Measurements from ENCODE around the gene ADCK2.
"Not testable (repeated sequence)": the region's sequence is repeated elsewhere in the genome, so short reads cannot be mapped to it uniquely, and the experiment has no call there.

ADCK2 gene

GRCh38 chr7:140672382-140673062 lies at the start of gene ADCK2:
TSS of gene ADCK2 (plus strand) at chr7:140672945. CDS start at chr7:140673331, 386 bp downstream.
- TF ChIP-seq CTCF (IDR thresholded peaks at IDR 0.05; ENCODE audit: insufficient read depth, missing control alignments) = no peak
- no peak for FAIRE-seq
- peak; percentile 93 for DNase-seq (ENCODE audit: insufficient read length, low spot score)

DNA sequence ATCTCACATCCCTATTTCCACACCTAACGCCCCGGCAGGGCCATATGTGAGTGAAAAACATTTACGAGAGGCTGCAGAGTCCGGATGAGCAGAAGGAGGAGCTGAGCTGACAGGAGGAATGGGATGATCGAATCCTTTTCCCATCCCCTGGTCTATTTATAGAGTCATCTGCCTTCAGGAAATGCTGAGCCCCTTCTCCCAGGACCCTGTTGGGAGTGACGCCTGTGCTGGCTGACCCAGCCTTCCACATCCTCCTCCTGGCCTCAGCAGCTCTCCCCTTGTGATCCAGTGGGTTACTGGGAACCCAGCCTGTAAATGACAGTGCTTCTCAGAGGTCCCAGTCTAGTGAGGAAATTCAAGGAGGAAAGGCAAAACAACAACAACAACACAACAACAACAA lies 48.8 kb upstream of the ADCK2 start:
- DNase-seq (ENCODE audit: insufficient read length, low spot score) (no peak), FAIRE-seq (no peak)
- no peak for TF ChIP-seq CTCF (IDR thresholded peaks at IDR 0.05; ENCODE audit: insufficient read depth, missing control alignments)

DNA sequence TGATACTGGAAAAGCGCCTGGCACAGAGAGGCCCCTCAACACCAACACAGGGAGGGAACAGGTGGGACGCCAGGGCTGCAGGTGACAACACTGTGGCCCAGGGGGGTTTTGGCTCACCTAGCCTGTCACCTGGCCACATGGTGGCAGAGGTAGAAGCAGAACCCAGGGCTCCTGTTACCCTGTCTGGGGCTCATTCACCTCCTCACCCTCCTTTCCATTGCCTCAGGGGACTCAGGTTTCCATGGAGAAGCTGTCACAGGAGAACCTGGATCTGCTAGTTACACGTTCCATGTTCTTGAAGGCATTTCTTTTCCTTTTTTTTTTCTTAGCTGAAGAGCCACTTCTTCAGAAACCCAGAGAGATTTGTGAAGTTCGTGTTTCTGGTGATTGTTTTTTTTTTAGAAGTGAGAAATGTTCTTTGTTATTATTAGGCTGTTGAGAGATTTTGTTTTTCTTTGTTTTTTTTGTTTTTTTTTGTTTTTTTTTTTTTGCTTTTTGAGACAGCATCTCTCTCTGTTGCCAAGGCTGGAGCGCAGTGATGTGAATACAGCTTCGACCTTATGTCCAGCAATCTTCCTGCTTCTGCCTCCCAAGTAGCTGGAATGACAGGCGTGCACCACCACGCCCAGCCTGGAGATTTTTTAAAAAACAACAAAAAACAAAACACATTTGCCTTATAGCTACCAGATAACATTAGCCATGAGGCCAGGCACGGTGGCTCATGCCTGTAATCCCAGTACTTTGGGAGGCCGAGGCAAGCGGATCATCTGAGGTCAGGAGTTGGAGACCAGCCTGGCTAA lies 48.2 kb upstream of the ADCK2 start:
- TF ChIP-seq CTCF (IDR thresholded peaks at IDR 0.05; ENCODE audit: insufficient read depth, missing control alignments) = no peak
- FAIRE-seq (no peak), DNase-seq (ENCODE audit: insufficient read length, low spot score) (no peak)

DNA sequence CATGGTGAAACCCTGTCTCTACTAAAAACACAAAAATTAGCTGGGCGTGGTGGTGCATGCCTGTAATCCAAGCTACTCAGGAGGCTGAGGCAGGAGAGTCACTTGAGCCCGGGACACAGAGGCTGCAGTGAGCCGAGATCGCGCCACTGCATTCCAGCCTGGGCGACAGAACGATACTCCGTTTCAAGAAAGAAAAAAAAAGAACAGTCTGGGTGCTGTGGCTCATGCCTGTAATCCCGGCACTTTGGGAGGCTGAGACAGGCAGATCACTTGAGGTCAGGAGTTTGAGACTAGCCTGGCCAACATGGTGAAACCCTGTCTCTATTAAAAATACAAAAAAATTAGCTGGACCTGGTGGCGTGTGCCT lies 47.6 kb upstream of the ADCK2 start:
- DNase-seq (ENCODE audit: insufficient read length, low spot score); FAIRE-seq: not testable (repeated sequence)

GRCh38 chr7:140625908-140626868 lies 46.6 kb upstream of the ADCK2 start:
- no peak for FAIRE-seq
- TF ChIP-seq CTCF (IDR thresholded peaks at IDR 0.05; ENCODE audit: insufficient read depth, missing control alignments) = no peak
- DNase-seq (ENCODE audit: insufficient read length, low spot score) = no peak

GRCh38 chr7:140631021-140631420 lies 41.7 kb upstream of the ADCK2 start:
- DNase-seq (ENCODE audit: insufficient read length, low spot score) = no peak
- no peak for TF ChIP-seq CTCF (IDR thresholded peaks at IDR 0.05; ENCODE audit: insufficient read depth, missing control alignments)
- no peak for FAIRE-seq

GRCh38 chr7:140631602-140632001 lies 41.1 kb upstream of the ADCK2 start:
- no peak for FAIRE-seq
- no peak for TF ChIP-seq CTCF (IDR thresholded peaks at IDR 0.05; ENCODE audit: insufficient read depth, missing control alignments)
- no peak for DNase-seq (ENCODE audit: insufficient read length, low spot score)
